ENCODE results near the gene UQCRH.
"Not testable (repeated sequence)": the region's sequence is repeated elsewhere in the genome, so short reads cannot be mapped to it uniquely, and the experiment has no call there.

Gene UQCRH

GRCh38 chr1:46300673-46301405 is 2.7 kb upstream of the UQCRH start:
- DNase-seq = peak; percentile 30

- DNase-seq = peak; percentile 25
Measured at GRCh38 chr1:46301406-46301807, 2.1 kb upstream of the UQCRH start.

- peak; percentile 54 for DNase-seq
Measured at GRCh38 chr1:46301808-46302640, 1.5 kb upstream of the UQCRH start.

- no peak for DNase-seq
Measured at GRCh38 chr1:46302641-46303037, 859 bp upstream of the UQCRH start.

DNA sequence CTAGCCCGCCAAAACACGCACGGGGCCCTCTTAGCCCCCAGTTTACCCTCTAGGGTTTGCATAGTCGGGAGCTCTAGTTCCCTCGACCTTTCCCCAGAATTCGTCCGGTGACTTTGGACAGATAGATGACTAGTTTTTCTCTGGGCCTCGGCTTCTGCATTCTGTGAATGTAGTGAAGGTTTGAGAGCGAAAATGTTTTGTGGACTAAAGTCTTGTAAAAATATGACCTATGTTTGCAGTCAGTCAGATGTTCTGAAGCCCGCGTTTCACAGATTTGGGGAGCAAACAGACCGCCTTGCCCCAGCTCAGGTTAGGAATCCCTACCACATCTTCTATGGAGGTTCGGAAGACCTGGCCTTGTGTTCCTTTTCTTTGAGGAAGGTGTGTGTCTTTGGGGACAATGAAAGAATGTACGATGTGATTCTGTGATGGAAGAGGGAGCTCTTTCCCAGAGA is 401 bp downstream of the UQCRH start:
- no peak for DNase-seq

GRCh38 chr1:46306159-46306530 is 2.6 kb downstream of the UQCRH start:
- DNase-seq = no peak

DNA sequence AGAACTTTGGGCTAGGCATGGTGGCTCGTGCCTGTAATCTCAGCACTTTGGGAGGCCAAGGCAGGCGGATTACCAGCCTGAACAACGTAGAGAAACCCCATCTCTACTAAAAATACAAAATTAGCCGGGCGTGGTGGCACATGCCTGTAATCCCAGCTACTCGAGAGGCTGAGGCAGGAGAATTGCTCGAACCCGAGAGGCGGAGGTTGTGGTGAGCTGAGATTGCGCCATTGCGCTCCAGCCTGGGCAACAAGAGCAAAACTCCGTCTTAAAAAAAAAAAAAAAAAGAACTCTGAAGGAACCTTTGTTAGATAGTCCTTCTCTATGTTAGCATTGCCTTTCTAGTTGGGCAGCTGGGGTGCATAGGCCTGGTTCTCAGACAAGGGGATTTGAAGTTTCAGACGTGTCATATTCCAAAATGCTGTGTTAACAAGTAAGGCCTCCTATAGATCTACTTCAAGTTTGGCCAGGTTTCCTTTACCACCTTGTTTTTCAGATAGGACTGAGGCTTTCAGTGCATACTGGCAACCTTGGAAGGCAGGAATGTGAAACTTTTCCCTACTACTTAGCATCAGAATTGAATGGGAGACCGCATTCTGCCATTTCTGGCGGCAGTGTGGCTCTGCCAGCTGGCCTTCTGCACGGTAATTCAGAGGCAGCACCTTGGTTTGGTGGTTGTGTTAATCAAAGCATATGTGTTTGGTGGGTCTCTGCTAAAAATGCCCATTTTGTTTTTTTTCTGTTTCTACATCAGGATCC is 6.1 kb downstream of the UQCRH start:
- no peak for DNase-seq

DNA sequence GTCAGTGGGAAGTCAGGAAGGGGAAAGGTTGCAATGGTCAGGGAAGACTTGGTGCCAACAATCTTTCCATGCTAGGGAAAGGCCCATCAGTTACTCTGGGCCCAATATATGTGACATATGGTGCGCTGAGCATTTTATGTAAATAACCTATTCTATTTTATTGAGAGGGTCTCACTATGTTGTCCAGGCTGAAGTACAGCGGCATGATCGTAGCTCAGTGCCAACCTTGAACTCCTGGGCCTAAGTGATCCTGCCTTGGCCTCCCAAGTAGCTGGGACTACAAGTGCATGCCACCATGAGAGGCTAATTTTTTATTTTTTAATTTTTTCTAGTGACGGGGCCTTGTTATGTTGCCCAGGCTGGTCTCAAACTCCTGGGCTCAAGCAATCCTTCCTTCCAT is 6.8 kb downstream of the UQCRH start:
- DNase-seq = no peak

DNA sequence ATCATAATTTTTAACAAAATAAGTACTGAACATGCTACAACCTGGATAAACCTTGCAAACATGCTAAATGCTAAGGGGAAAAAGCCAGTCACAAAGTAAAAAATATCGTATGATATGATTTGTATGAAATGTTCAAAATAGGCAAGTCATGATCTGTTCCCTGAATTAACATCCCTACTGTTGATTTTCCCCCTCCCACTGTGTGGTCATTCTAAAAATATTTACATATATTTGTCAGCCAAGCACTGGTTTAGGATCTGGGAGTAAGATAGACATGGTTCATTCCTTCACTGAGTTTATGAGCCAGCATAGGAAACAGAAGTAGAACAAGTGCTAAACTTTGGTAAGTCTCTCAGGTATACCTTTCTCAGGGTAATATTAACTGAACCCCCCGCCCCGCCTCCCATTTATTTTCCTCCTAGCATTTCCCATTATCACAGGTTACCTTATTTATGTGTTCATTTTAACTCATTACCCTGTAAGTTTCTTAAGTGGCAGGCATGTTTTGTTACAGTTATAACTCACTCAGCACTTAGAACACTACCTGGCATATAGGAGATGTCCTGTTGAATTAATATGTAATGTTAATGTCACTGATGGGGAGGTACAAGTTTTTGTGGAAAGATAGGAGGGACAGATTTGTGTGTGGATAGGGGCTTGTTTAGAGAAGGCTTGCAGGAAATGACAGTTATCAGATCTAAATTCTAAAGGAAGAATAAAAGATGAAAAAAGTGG is 12.3 kb downstream of the UQCRH start:
- DNase-seq = peak; percentile 71

DNA sequence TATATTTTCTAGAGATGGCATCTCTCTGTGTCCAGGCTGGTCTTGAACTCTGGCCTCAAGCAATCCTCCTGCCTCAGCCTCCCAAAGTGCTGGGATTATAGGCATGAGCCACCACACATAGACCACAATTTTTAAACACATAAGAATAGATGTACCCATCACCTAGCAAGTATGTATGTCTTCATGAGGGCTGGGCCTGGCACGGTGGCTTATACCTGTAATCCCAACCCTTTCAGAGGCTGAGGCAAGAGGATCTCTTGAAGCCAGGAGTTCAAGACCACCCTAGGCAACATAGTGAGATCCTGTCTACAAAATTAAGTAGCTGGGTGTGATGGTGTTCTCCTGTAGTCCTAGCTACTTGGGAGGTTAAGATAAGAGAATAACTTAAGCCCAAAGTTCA is 13.8 kb downstream of the UQCRH start:
- no peak for DNase-seq

GRCh38 chr1:46319301-46319700 is 15.8 kb downstream of the UQCRH start:
- DNase-seq = not testable (repeated sequence)

- DNase-seq = not testable (repeated sequence)
Measured at GRCh38 chr1:46319960-46320914, 16.7 kb downstream of the UQCRH start.

DNA sequence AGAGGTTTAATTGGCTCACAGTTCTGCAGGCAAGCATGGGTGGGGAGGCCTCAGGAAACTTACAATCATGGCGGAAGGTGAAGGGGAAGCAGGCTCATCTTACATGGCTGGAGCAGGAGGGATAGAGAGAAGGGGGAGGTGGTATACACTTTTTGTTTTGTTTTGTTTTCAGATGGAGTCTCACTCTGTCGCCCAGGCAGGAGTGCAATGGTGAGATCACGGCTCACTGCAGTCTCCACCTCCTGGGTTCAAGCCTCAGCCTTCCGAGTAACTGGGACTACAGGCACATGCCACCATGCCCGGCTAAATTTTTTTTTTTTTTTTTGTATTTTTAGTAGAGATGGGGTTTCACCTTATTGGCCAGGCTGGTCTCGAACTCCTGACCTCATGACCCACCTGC is 18.7 kb downstream of the UQCRH start:
- not testable (repeated sequence) for DNase-seq

DNA sequence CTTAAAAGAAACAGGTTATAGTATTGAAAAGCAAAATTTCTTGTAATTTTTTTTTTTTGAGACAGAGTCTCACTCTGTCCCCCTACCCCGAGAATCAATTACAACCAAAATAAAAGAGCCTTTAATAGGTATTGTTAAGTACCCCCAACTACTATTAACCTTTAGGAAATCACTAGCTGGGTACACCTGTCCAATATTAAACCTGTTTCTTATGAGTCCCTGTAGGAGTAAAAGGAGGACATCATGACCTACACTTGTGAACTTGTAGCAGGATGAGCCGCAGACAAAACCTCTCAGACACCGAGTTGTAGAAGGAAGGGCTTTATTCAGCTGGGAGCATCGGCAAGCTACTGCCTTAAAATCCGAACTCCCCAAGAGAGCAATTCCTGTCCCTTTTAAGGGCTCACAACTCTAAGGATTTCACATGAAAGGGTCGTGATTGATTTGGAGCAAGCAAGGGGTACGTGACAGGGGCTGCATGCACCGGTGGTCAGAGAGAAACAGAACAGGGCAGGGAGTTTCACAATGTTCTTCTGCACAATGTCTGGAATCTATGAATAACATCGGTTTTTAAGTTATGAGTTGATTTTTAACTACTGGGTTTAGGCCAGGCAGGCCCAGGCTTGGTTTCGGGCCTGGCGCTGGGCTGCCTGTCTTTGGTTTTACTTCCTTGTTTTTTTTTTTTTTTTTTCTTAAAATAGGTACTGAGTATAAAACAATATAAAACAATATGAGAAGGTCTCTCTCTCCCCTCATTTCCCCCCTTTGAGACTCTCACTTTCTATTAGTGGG is 22.0 kb downstream of the UQCRH start:
- not testable (repeated sequence) for DNase-seq

GRCh38 chr1:46328182-46328581 is 24.7 kb downstream of the UQCRH start:
- DNase-seq = not testable (repeated sequence)

GRCh38 chr1:46329807-46330206 is 26.3 kb downstream of the UQCRH start:
- not testable (repeated sequence) for DNase-seq

DNA sequence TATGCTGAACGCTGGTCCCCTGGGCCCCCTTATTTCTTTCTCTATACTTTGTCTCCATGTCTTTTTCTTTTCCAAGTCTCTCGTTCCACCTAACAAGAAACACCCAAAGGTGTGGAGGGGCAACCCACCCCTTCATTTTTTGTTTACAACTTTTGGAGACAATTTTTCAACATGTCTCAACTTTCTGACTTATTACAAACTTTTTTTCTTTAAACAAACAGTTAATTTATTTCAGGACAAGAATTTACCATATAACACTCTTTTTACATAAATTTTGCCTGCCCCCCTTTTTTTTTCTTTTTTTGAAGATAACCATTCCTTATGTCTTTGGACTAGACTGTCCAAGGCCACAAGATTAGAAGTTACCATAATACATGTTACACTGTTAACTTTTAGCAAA is 26.9 kb downstream of the UQCRH start:
- not testable (repeated sequence) for DNase-seq

- not testable (repeated sequence) for DNase-seq
Measured at GRCh38 chr1:46331786-46332540, 28.5 kb downstream of the UQCRH start.

GRCh38 chr1:46333300-46334029 is 30.0 kb downstream of the UQCRH start:
- DNase-seq = peak; percentile 44

Measured in EL (cell line).